ENCODE measurements around the gene LRRC14B.
"Not testable (repeated sequence)": the region's sequence is repeated elsewhere in the genome, so short reads cannot be mapped to it uniquely, and the experiment has no call there.

Gene LRRC14B

DNA sequence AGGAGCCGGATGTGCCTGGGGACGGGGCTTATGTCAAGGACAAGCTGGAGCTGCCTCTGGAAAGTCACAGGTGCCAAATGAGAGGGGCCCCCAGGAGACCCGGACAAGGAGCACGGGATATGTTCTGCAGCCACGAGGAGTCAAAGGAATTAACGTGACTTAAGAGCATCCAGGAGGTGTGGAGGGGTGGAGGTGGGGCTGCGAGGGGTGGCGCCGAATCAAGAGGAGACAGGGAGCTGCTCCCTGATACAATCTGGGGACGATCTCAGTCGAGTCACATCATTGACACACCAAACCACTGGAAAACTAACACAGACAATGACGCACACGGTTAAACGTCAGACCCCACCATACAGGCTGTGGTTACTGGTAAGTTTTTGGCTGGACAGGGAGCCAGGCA is 16.3 kb downstream of the LRRC14B start:
- DNase-seq (ENCODE audit: low spot score), result no peak

DNA sequence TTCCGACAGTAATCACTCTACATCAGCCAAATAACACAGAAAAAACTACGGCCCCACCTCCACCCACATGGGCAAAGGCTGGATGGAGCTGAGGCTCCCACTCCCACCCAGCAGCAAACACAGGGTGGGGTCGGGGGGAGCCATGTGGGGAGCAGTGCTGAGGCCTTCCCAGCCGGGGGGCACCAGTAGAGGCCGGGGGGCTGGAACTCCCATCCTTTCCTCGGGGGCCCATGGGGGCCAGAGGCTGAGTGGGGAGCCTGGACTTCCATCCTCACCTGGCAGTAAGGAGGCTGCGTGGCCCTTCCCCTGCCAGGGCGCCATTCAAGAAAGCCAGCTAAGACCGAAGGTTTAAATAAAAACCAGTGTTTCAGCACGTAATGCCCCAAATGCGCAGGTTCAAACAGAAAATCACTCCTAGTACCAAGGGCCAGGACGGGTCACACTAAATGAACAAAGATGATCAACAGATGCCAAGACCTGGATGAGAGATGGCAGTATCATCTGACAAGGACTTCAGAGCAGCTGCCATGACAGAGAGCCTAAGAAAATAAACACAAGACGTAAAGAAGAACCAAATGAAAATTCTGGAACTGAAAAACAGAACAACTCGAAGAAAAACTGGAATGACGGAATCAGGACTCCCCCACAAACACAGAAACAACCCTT is 17.3 kb downstream of the LRRC14B start:
- no peak for DNase-seq (ENCODE audit: low spot score)

DNA sequence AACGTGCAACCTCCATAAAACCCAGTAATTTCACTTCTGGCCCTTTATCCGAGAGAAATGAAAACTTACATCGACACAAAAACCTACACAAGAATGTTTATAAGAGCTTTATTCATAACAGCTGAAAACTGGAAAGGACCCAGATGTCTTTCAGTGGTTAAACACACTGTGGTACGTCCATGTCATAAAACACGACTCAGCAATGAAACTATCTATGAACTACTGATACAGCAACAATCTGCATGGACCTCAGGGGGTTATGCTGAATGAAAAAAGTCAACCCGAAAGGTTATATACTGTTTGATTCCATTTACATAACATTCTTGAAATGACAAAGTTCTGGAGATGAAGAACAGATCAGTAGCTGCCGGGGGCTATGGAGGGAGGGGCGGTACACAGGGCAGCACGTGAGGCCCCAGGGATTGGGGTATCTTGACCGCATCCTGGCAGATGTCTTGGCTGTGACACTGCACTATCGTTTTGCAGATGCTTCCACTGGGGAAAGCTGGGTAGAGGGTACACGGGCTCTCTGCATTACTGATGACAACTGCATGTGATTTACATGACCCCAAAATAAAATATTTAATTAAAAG is 22.6 kb downstream of the LRRC14B start:
- DNase-seq (ENCODE audit: low spot score), result no peak

DNA sequence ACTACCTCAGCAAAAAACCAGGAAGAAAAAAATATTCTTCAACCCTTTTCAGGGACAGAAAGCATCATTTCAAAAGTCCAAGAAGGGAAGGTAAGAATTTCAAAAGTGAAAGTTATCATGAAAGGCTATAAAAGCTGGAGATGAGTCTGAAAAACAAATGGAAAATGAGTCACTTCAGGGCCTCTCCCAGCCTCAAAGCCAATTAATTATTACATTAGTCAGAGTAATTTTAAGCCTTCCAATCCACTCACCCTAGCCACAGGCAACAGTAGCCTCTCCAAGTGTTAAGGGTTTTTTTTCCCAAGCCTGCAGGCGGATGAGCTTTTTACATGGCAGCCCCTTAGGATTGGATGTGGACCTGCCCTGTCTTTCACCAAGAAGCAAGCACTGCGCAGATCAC is 24.0 kb downstream of the LRRC14B start:
- DNase-seq (ENCODE audit: low spot score), result not testable (repeated sequence)

DNA sequence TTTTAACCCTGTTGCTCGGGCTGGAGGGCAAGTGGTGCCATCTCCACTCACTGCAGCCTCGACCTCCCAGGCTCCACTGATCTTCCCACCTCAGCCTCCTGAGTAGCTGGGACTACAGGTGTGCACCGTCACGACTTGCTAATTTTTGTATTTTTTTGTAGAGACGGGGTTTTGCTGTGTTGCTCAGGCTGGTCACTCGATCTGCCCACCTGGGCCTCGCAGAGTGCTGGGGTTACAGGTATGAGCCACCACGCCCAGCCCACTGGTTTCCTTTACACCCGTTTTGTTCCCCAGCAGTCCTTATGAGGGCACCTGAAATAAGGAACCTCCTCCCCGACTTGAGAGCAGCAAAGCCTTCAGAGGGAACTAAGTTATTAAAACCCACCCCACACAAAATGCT is 24.8 kb downstream of the LRRC14B start:
- not testable (repeated sequence) for DNase-seq (ENCODE audit: low spot score)

DNA sequence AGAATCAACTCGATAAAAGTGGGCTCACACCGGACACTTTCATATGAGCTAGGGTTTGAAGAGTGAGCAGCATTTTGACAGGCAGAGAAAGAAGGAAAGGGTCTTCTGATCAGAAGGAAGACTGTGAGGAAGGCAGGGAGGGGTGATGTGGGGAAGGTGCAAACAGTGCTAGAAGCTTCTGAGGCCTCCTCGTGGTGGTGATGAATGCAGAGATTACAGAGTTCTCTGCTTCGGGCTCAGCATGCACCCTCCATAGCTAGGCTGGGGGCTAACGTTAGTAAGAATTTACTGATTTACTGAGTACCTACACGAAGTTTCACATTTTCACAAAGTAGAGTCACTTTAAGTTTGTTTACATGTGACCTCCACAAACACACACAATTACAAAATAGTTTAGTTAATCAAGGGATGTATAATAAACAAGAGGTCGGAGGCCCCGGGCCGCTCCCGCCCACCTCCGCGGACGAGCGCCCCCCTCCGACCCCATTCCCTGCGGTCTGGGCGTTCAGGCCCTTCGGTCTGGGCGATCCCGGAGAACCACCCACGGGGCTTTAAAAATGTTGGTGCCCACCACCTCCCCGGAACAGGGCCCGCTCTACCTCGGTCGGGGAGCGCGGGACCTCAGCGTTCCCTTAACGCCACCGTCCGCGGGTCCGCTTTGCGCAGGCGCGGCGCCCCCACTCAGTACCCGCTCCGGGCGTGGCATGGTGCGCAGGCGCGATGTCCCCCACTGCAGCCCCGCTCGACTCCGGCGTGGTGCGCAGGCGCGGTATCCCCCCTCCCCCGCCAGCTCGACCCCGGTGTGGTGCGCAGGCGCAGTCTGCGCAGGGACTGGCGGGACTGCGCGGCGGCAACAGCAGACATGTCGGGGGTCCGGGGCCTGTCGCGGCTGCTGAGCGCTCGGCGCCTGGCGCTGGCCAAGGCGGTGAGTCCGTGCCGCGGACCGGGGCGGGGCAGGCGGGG is 26.5 kb downstream of the LRRC14B start, which contains the start of the genes CCDC127 and SDHA:
Gene CCDC127 (minus strand): TSS at position 660 of the 963 bp plus-strand sequence. CDS start 1,304 bp downstream, outside the sequence.
Gene SDHA (plus strand): TSS at position 827 of the 963 bp plus-strand sequence. CDS start 36 bp downstream, at position 863.
- DNase-seq (ENCODE audit: low spot score), result peak; percentile 92

DNA sequence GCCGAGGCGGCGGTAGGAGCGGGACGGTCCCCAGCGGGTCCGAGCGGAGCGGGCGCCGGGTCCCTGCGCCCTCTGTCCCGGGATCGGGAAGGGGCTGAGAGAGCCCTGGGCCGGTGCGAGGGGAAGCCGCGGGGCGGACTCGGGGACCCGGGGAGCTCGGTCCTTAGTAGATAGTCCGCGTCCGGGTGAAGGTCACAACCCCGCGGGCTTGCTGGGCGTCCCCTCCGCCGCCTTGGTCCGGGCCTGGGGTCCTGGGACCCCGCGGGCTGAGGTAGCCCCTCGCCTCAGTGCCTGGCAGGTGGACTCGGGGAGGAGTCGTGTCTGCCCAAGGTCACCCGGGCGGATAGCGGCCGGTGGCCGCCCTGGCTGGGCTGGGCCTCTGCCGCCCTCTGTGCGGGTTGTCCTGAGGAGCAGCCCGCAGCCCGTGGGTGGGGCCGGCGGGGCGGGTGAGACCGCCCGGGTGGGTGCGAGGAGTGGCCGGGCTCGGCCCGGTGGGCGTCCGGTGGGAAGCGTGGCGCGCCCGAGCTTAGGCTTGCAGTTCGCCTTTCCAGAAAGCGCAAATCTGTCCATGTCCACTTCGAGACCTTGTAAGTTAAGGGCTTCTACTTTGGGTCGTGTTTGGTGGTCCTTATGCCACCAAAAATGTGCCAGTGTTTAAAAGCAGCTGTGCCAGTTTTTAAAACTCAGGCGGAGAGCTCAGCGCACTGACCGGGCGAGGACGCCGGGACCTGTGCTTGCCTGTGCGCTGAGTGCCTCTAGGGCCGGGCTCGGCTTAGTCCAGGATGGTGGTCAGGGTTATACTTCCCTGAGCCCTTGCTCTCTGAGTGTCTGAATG is 27.4 kb downstream of the LRRC14B start:
- peak; percentile 64 for DNase-seq (ENCODE audit: low spot score)

DNA sequence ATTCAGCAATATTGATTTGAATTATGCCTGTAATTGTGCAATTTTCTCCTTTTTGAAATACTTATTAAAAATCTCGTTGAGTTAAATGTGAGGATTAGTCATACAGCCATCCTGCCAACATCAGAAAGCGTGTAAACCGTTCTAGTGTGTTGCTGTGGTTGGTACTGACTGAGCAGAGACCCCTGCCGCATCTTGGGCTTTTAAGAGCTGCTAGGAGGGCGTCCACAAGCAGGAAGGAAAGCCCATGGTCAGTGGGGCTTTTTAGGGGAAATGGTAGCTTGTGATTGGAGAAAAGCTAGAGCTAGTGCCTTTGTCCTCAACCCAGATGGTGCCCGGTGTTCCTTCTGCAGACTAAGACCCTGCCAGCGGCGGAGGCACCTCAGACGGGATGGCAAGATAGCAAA is 28.2 kb downstream of the LRRC14B start:
- peak; percentile 54 for DNase-seq (ENCODE audit: low spot score)

DNA sequence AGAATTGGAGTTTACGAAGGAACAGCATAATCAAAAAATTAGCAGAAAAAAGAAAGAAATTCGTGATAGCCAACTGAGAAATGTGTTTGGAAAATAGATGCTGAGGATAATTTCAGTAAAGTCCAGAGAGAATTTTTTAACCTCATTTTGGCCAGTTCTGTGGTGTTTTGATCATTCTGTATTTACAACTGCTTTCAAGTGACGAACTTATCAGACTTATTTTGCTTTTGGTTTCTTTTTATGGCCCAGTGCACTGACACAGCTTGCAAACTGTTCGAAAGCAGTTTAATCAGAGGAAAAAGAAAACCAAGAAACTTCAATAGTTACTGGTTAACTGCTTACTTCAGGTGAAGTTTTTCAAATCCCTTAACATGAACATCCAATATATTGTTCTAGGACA is 28.7 kb downstream of the LRRC14B start:
- DNase-seq (ENCODE audit: low spot score), result peak; percentile 66

DNA sequence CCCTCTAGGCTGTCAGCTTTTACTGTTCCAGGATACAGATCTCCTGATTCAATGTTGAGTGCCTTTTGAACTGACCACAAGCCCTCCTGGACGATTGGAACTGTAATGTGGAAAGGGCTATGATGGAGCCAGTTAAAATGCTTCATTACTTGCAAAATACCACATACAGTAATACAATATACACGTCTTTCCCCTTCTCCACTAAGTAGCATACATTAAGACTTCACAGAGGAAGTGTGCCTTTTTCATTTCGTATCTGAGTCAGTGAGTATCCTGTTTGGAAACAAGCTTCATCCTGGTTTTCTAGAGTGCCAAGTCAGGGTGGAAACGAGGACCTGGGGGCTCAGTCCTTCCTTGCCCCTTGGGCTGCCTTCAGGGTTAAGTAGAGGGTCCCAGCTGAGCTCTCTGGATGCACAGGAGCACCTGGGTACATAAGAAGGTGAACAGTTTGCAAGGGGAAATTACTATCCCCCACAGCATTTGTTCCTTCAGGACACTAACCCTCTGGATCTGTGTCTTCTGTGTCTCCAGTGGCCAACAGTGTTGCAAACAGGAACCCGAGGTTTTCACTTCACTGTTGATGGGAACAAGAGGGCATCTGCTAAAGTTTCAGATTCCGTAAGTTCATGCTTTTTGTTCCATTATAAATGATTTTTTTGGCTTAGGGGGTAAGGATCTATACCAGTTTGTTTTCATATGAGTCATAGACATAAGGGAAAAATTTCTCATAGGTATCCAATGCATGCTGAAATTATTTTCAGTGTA is 31.8 kb downstream of the LRRC14B start:
- not testable (repeated sequence) for DNase-seq (ENCODE audit: low spot score)

DNA sequence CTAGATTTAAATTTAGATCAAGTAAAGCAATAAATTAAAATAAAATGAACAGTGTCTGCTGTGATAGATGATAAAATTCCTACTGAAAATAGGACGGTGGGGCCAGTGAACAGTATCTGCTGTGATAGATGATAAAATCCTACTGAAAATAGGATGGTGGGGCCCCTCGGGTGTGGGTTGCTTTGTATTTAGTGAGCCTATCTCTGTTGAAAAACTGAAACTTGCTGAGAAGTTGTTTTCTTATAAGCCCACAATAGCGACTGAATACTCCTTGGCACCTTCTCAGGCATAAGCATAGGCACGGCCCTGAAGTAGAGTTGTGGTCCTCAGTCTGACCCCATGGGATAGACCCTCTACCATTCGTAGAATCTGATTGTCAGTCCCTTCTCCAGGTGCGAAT is 32.5 kb downstream of the LRRC14B start:
- DNase-seq (ENCODE audit: low spot score), result no peak

DNA sequence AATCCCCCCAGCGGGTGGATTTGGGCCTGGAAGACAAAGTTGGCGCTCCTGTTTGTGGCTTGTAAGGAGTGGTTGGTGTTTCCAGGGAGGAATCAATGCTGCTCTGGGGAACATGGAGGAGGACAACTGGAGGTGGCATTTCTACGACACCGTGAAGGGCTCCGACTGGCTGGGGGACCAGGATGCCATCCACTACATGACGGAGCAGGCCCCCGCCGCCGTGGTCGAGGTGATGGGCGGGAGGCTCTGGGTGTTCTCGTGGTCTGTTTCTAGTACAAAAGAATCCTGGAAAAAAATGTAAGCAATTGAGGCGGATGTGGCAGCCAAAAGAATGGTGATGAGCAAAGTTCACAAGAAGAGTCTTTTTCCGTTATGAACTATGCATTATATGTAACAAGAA is 34.0 kb downstream of the LRRC14B start:
- no peak for DNase-seq (ENCODE audit: low spot score)

DNA sequence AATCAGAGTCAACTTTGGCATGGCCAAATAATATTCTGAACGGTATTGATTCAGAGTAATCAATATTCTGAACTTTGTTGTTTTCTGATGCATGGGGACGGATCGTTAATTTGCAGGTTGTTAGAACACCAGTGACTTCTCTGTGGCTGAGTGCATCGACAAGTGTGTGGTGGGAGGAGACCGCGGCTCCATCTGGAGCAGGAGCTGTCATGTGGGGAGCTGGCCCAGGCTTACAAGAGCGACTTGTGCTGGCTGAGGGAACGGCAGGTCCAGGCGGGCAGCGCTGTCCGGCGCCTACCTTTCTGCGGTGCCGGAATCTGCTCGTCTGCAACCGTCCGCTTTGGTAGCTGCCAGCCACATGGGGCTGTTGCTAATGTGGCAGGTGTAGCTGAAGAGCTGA is 36.1 kb downstream of the LRRC14B start:
- not testable (repeated sequence) for DNase-seq (ENCODE audit: low spot score)

DNA sequence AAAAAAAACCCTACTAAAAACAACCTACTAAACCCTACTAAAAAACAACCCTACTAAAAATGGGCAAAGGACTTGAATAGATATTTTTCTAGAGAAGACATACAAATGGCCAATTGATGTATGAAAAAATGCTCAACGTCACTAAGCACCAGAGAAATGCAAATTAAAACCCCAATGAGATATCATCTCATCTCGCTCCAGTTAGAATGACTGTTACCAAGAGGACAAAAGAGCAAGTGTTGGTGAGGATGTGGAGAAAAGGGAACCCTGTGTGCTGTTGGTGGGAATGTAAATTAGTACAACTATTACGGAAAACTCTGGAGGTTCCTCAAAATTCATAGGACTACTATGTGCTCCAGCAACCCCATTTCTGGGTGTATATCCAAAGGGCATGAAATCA is 37.6 kb downstream of the LRRC14B start:
- no peak for DNase-seq (ENCODE audit: low spot score)

DNA sequence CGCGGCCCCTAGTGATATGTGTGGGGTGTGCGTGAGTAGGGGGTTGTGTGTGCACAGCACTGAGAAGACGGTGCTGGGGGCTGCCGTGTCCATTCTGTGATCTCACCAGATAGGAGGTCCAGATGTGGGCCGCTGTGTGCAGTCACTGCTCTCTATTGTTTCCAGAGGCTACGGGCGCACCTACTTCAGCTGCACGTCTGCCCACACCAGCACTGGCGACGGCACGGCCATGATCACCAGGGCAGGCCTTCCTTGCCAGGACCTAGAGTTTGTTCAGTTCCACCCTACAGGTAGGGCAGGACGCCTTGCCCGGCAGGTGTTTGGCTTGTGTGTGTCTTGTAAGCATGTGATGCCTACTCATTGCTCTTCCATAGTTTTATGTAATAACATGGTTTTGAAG is 39.4 kb downstream of the LRRC14B start:
- DNase-seq (ENCODE audit: low spot score), result no peak

DNA sequence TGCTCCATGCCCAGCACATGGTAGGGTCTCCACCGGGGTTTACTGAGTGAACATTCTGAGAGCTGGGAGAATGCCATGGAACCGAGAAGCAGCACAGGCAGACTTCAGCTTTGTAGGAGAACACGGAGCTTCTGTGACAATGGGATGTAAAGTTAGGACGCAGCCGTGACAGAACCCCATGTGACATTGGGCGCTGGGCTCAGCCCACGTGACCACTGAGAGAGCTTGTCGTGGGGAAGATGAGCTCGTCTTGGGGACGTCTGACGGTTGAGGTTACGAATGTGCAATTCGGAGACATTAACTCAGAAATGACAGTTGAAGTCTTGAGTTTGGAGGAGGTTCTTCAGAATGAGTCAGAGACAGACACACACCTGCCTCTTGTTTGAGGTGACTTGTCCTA is 40.4 kb downstream of the LRRC14B start:
- no peak for DNase-seq (ENCODE audit: low spot score)

DNA sequence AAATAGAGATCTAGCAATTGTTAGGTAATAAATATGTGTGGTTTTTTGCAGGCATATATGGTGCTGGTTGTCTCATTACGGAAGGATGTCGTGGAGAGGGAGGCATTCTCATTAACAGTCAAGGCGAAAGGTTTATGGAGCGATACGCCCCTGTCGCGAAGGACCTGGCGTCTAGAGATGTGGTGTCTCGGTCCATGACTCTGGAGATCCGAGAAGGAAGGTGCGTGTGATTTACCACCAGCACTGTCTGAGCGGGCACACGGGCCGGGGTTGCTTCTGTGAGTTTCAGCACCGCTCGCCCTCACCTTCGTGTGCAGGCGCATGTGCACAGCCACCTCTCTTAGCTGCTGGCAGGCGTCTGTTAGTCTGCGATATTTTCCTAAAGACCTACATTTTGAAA is 42.1 kb downstream of the LRRC14B start:
- DNase-seq (ENCODE audit: low spot score), result not testable (repeated sequence)

DNA sequence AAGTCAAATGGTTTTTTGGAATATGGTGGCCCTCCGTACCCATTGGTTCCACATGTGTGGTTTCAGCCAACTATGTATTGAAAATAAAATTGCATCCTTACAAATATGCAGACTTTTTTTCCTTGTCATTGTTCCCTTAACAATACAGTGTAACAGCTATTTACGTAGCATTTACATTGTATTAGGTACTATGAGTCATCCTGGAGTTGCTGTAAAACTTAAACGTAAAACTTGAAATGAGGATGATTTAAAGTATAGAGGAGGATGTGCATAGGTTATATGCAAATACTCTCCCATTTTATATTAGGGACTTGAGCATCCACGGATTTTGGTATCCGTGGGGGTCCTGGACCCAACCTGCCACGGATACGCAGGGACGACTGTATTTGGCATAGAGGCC is 43.2 kb downstream of the LRRC14B start:
- DNase-seq (ENCODE audit: low spot score), result no peak

DNA sequence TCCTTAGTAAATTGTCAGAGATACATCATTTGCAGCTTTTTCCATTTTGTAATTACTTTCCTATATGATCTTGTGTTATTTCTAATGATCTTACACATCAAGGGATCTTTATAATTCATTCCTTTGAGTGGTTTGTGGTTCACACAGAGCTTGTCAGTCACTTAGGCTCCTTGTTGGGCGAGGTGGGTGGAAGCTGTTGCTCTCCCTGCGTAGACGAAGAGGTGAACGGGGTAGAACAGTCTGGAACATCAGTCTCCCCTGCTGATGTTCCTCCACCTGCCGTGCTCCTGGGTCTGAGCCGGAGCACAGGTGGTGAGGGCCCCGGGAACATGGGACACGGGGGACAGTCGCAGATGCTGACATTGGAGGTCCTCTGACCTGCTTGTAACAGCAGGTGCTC is 44.2 kb downstream of the LRRC14B start:
- DNase-seq (ENCODE audit: low spot score), result not testable (repeated sequence)

DNA sequence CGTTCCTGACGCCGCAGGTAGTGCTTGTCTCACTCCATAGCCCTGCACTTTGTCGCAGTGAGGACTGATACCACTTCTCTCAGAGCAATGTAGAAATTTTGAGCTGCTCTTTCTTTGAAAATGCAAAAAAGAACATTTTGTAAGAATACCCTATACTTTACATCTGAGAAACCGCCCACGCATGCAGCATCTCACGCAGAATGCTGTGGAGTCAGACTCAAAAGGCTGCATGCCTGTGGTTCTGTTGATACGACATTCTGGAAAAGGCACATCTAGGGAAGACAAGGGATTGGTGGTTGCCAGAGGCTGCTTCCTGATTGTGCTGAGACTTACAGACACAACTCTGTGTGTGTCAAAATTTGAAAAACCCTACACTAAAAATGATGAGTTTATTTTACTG is 46.6 kb downstream of the LRRC14B start:
- not testable (repeated sequence) for DNase-seq (ENCODE audit: low spot score)

DNA sequence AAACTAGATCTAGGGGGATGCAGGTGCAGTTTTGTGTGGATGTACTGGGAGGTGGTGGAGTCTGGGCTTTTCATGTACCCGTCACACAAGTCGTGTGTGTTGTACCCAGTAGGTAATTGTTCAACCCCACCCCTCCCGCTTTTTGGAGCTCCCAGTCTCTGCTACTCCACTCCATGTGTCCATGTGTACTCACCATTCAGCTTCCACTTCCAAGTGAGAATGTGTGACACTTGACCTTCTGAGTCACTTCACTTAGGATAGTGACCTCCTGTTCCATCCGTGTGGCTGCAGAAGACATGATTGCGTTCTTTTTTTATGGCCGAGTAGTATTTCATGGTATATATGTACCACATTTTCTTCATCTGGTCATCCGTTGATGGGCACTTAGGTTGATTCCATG is 49.3 kb downstream of the LRRC14B start:
- DNase-seq (ENCODE audit: low spot score), result not testable (repeated sequence)

Data from hematopoietic multipotent progenitor cell treated with erythropoietin and hydrocortisone succinate and interleukin-3 and kit ligand, for 17 days (in vitro differentiated cells).